Liver (tissue), 3 donors: ENCODE measurements around the gene LHPP.

ENCODE experiments used
- CTCF ChIP-seq: fragments of 150-350 bp; IDR thresholded peaks from 2 replicates; pipeline ENCODE4 v1.5.1; 2017; ENCODE audit warnings: improper control_type of control experiment, low read depth, low read length; ENCODE audit not compliant: missing input control
- FOXA1 ChIP-seq: IDR thresholded peaks from 2 replicates; pipeline ENCODE4 v1.6.1; 2016; ENCODE audit warnings: antibody characterized with exemption
- GABPA ChIP-seq, 2 donors: IDR thresholded peaks in 1 of 2; conservative IDR thresholded peaks in 1 of 2; 2 replicates each; pipeline ENCODE4 v1.6.1; 2016; ENCODE audit warnings: antibody characterized with exemption in 2 of 2, mild to moderate bottlenecking in 1 of 2, moderate library complexity in 1 of 2
- MAX ChIP-seq: IDR thresholded peaks from 2 replicates; pipeline ENCODE4 v1.6.1; 2016; ENCODE audit warnings: antibody characterized with exemption
- RAD21 ChIP-seq, 2 donors: IDR thresholded peaks; 2 replicates each; pipeline ENCODE4 v1.6.1; 2016; ENCODE audit warnings: antibody characterized with exemption in 2 of 2, mild to moderate bottlenecking in 2 of 2
- YY1 ChIP-seq: IDR thresholded peaks from 2 replicates; pipeline ENCODE4 v1.6.1; 2016; ENCODE audit warnings: antibody characterized with exemption, mild to moderate bottlenecking
- donor health status: healthy.
- donor health status: healthy.

- no peak for TF ChIP-seq CTCF
- no peak for TF ChIP-seq MAX
- no peak for TF ChIP-seq FOXA1
- no peak for TF ChIP-seq YY1
- no peak for TF ChIP-seq RAD21 (IDR thresholded peaks at IDR 0.05)
- TF ChIP-seq GABPA (IDR thresholded peaks at IDR 0.05 in 1 of 2, conservative IDR thresholded peaks at IDR 0.05 in 1 of 2), result no peak
These were observed 25.4 kb upstream of the LHPP start for GRCh38 chr10:124436191-124436638.
